OCI-LY1 (cell line): ENCODE measurements around the gene PEAK1.

ENCODE experiments used
- H2AFZ ChIP-seq: fragments of 200-600 bp; sonication (generic), shearing (Covaris generic); 2 replicates; pipeline ENCODE4 v1.6.0; 2014; ENCODE audit warnings: antibody characterized with exemption, mild to moderate bottlenecking, low read length
- H3F3A ChIP-seq: fragments of 200-600 bp; sonication (generic), shearing (Covaris generic); 2 replicates; pipeline ENCODE4 v1.6.0; 2014; ENCODE audit warnings: mild to moderate bottlenecking, antibody characterized with exemption, low read length, moderate library complexity; ENCODE audit not compliant: insufficient read depth
- H3K27ac ChIP-seq: fragments of 200-600 bp; sonication (generic); 2 replicates; pipeline ENCODE4 v1.5.1; 2014; ENCODE audit warnings: low read length, mixed run types, mild to moderate bottlenecking, low read depth; ENCODE audit not compliant: poor library complexity, severe bottlenecking
- H3K27me3 ChIP-seq: fragments of 200-600 bp; sonication (generic); 2 replicates; pipeline ENCODE4 v1.6.0; 2014; ENCODE audit warnings: antibody characterized with exemption, mild to moderate bottlenecking, low read length, moderate library complexity; ENCODE audit not compliant: insufficient read depth
- H3K36me3 ChIP-seq: fragments of 200-600 bp; sonication (generic); 2 replicates; pipeline ENCODE4 v1.6.1; 2014; ENCODE audit warnings: mild to moderate bottlenecking, antibody characterized with exemption, low read length, moderate library complexity, mixed read lengths; ENCODE audit not compliant: insufficient read depth
- H3K4me1 ChIP-seq: fragments of 200-600 bp; sonication (generic); 2 replicates; pipeline ENCODE4 v1.5.1; 2014; ENCODE audit warnings: mild to moderate bottlenecking, low read length, moderate library complexity; ENCODE audit not compliant: insufficient read depth, severe bottlenecking
- H3K4me2 ChIP-seq: fragments of 200-600 bp; sonication (generic), shearing (Covaris generic); 2 replicates; pipeline ENCODE4 v1.6.1; 2014; ENCODE audit warnings: low read length
- H3K4me3 ChIP-seq: fragments of 200-600 bp; sonication (generic); 2 replicates; pipeline ENCODE4 v1.5.1; 2014; ENCODE audit warnings: low read length, low read depth, mild to moderate bottlenecking, mixed read lengths; ENCODE audit not compliant: poor library complexity, severe bottlenecking
- H3K79me2 ChIP-seq: fragments of 200-600 bp; shearing (Covaris generic); 2 replicates; pipeline ENCODE4 v1.6.1; 2016; ENCODE audit warnings: mixed run types, low read length, mixed read lengths; ENCODE audit not compliant: insufficient read depth
- H3K9ac ChIP-seq: fragments of 200-600 bp; sonication (generic), shearing (Covaris generic); 2 replicates; pipeline ENCODE4 v1.6.1; 2014; ENCODE audit warnings: mild to moderate bottlenecking, low read length, mixed read lengths
- H3K9me2 ChIP-seq: fragments of 200-600 bp; sonication (generic), shearing (Covaris generic); 2 replicates; pipeline ENCODE4 v1.6.1; 2014; ENCODE audit warnings: low read depth, mild to moderate bottlenecking, low read length, mixed read lengths
- H3K9me3 ChIP-seq: fragments of 200-600 bp; shearing (Covaris generic); 2 replicates; pipeline ENCODE4 v1.6.1; 2014; ENCODE audit warnings: low read length, mixed read lengths
- H4K20me1 ChIP-seq: fragments of 200-600 bp; sonication (generic), shearing (Covaris generic); 2 replicates; pipeline ENCODE4 v1.6.0; 2016; ENCODE audit warnings: mild to moderate bottlenecking, low read length; ENCODE audit not compliant: insufficient read depth
- CTCF ChIP-seq: fragments of 200-600 bp; sonication (generic), shearing (Covaris generic); IDR thresholded peaks from 2 replicates; pipeline ENCODE4 v1.5.1; 2017; ENCODE audit warnings: mild to moderate bottlenecking, antibody characterized with exemption, low read length, moderate library complexity, mixed read lengths
- EZH2 ChIP-seq: fragments of 200-600 bp; sonication (generic), shearing (Covaris generic); IDR thresholded peaks from 2 replicates; pipeline ENCODE4 v1.8.0; 2017; ENCODE audit warnings: borderline replicate concordance, mixed run types, mild to moderate bottlenecking, antibody characterized with exemption, low read length, moderate library complexity, mixed read lengths

PEAK1 gene

GRCh38 chr15:77393471-77393840 is 26.4 kb downstream of the PEAK1 start:
- no peaks in the 10 kb centered on the region for H3K9me2 ChIP-seq
- H3K27ac ChIP-seq = no peak overlapping the region
- H4K20me1 ChIP-seq = no peaks in the 10 kb centered on the region
- H3K4me2 ChIP-seq = no peak overlapping the region
- H3K9me3 ChIP-seq = peaks cover 6% of the 10 kb centered on the region; the same call in 1 of the 2 replicates
- no peak overlapping the region for H2AFZ ChIP-seq
- H3K36me3 ChIP-seq = no peaks in the 10 kb centered on the region
- no peak overlapping the region for H3K4me3 ChIP-seq
- no peaks in the 10 kb centered on the region for H3K4me1 ChIP-seq
- no peak overlapping the region for H3K9ac ChIP-seq
- H3F3A ChIP-seq = no peaks in the 10 kb centered on the region
- TF ChIP-seq EZH2 = no peak
- TF ChIP-seq CTCF = no peak
- H3K27me3 ChIP-seq = no peaks in the 10 kb centered on the region
- H3K79me2 ChIP-seq = no peaks in the 10 kb centered on the region

DNA sequence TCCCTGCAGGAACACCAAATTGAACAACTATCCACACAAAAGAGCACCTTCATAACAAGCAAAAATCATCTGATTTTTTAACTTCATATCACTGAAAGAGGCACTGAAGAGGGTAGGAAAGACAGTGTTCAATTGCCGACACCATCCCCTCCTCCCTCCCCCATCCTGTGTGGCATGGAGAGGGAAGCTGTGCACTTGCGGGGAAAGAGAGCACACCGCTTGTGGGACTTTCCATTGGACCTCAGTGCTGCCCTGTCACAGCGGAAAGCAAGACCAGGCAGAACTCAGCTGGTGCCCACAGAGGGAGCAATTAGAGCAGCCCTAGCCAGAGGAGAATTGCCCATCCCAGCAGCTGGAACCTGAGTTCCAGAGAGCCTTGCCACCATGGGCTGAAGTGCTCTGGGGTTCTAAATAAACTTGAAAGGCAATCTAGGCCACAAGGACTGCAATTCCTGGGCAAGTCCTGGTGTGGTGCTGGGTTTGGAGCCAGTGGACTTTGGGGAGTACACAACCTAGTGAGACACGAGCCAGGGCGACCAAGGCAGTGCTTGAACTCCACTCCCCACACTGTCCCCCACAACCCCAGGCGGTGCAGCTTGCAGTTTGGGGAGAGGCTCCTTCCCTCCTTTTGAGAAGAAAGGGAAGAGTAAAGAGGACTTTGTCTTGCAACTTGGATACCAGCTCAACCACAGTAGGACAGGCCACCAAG is 27.0 kb downstream of the PEAK1 start:
- Histone ChIP-seq H3K9ac (no peak overlapping the region), H3F3A (no peaks in the 10 kb centered on the region), H3K4me2 (no peak overlapping the region), H2AFZ (no peak overlapping the region), H4K20me1 (no peaks in the 10 kb centered on the region), H3K27me3 (no peaks in the 10 kb centered on the region), H3K4me1 (no peaks in the 10 kb centered on the region), H3K79me2 (no peaks in the 10 kb centered on the region), H3K9me3 (peaks cover 6% of the 10 kb centered on the region; the same call in 1 of the 2 replicates), H3K4me3 (no peak overlapping the region), H3K9me2 (no peaks in the 10 kb centered on the region), H3K27ac (no peak overlapping the region), H3K36me3 (no peaks in the 10 kb centered on the region)
- TF ChIP-seq EZH2 (no peak), CTCF (no peak)

GRCh38 chr15:77391372-77391951 is 28.4 kb downstream of the PEAK1 start:
- no peaks in the 10 kb centered on the region for H3K4me1 ChIP-seq
- H3K36me3 ChIP-seq = no peaks in the 10 kb centered on the region
- H3K4me3 ChIP-seq = no peak overlapping the region
- H3K4me2 ChIP-seq = no peak overlapping the region
- H2AFZ ChIP-seq = no peak overlapping the region
- no peak overlapping the region for H3K9ac ChIP-seq
- H3K27ac ChIP-seq = no peak overlapping the region
- H3K27me3 ChIP-seq = no peaks in the 10 kb centered on the region
- peaks cover 6% of the 10 kb centered on the region; the same call in 1 of the 2 replicates for H3K9me3 ChIP-seq
- no peaks in the 10 kb centered on the region for H3K9me2 ChIP-seq
- H4K20me1 ChIP-seq = no peaks in the 10 kb centered on the region
- no peak for TF ChIP-seq EZH2
- no peak for TF ChIP-seq CTCF
- no peaks in the 10 kb centered on the region for H3F3A ChIP-seq
- H3K79me2 ChIP-seq = no peaks in the 10 kb centered on the region
